Panc1 (cell line): ENCODE data around the gene PSMD6. TPM values are rescaled to one million over a fixed set of nuclear protein-coding genes. Genes with fewer than 3 reads are reported as not detected.

Experiments used
- ATAC-seq: fragments of 200-7000 bp; cut with Tn5 transposase; 2 replicates; pipeline ENCODE4 v1.9.1; 2020; ENCODE audit warnings: mild to moderate bottlenecking, moderate library complexity
- BruUV-seq: library from RNA; stranded (reverse); fragments of 400-500 nt; replicated peaks from 2 replicates; lab custom pipeline; 2021; lab: Mats Ljungman, UMichigan
- CTCF ChIA-PET: fragments of 300-600 bp; sonication (Branson Sonifier 250); formaldehyde crosslinking; loops from one replicate; lab custom pipeline; 2022; ENCODE audit warnings: antibody characterized with exemption; lab: Charles Lee
- POLR2A ChIA-PET: fragments of 300-600 bp; sonication (Branson Sonifier 250); formaldehyde crosslinking; loops from one replicate; lab custom pipeline; 2022; ENCODE audit warnings: antibody characterized with exemption; lab: Charles Lee
- DNase-seq: peaks from one replicate; pipeline ENCODE4 v3.0.0-alpha.2; 2010; ENCODE audit warnings: low read depth, low spot score
- H3K27ac ChIP-seq: 2 replicates; pipeline ENCODE4 v1.5.1; 2011; ENCODE audit warnings: mild to moderate bottlenecking, low read length, inconsistent platforms
- H3K27me3 ChIP-seq: fragments of 200-500 bp; sonication (Bioruptor generic); 2 replicates; pipeline ENCODE4 v1.6.0; 2014; ENCODE audit warnings: low read length, inconsistent platforms; ENCODE audit not compliant: control insufficient read depth, insufficient read depth
- H3K36me3 ChIP-seq: fragments of 200-500 bp; sonication (Bioruptor generic); 2 replicates; pipeline ENCODE4 v1.5.1; 2014; ENCODE audit warnings: inconsistent platforms, mild to moderate bottlenecking, low read length, moderate library complexity; ENCODE audit not compliant: control insufficient read depth, insufficient read depth
- H3K4me1 ChIP-seq: 2 replicates; pipeline ENCODE4 v1.5.1; 2011; ENCODE audit warnings: inconsistent platforms, mild to moderate bottlenecking, low read length, moderate library complexity; ENCODE audit not compliant: control insufficient read depth, insufficient read depth
- H3K4me3 ChIP-seq, 2 experiments: 2 replicates each; pipeline ENCODE4 v1.5.1; 2011 to 2012; ENCODE audit warnings: low read depth in 2 of 2, low read length in 2 of 2, mild to moderate bottlenecking in 2 of 2, inconsistent platforms in 1 of 2, moderate library complexity in 1 of 2
- H3K9me3 ChIP-seq: fragments of 200-500 bp; sonication (Bioruptor generic); 2 replicates; pipeline ENCODE4 v1.5.1; 2014; ENCODE audit warnings: low read depth, mild to moderate bottlenecking, inconsistent platforms, low read length, moderate library complexity; ENCODE audit not compliant: control insufficient read depth, insufficient read depth
- POLR2AphosphoS5 ChIP-seq: IDR thresholded peaks from 2 replicates; pipeline ENCODE4 v1.6.1; 2012; ENCODE audit warnings: mild to moderate bottlenecking, low read depth, low read length, moderate library complexity
- SIN3A ChIP-seq: IDR thresholded peaks from 2 replicates; pipeline ENCODE4 v1.6.1; 2012; ENCODE audit warnings: low read depth, mild to moderate bottlenecking, low read length, moderate library complexity, borderline replicate concordance; ENCODE audit not compliant: insufficient read depth
- TCF7L2 ChIP-seq: IDR thresholded peaks from 2 replicates; pipeline ENCODE4 v1.6.1; 2011; ENCODE audit warnings: mild to moderate bottlenecking, low read depth, low read length, inconsistent platforms
- in situ Hi-C: cut with HindIII; loops from 2 replicates; pipeline ENCODE4 v1.10.0; 2016; ENCODE audit warnings: low sequenced_read_pairs, low pct_unique_long_range_greater_than_20kb
- intact Hi-C: fragments of 100-400 bp; cut with micrococcal nuclease; formaldehyde crosslinking; loops from one replicate; pipeline ENCODE4 v1.10.0; 2022; ENCODE audit not compliant: unreplicated experiment
- total RNA-seq: library from RNA; stranded (reverse); gene quantifications from one replicate; pipeline ENCODE4 v1.2.1, GENCODE V29; 2021; ENCODE audit not compliant: unreplicated experiment
- TF ChIP-seq, protein P1 (sequence below), 2 experiments: IDR thresholded peaks; 2 replicates each; pipeline ENCODE4 v1.6.1; 2011 to 2012; ENCODE audit warnings: low read depth in 2 of 2, control low read depth in 1 of 2, low read length in 1 of 2, mild to moderate bottlenecking in 1 of 2, moderate library complexity in 1 of 2; ENCODE audit not compliant: insufficient read depth in 1 of 2
- TF ChIP-seq, protein P2 (sequence below): fragments of 450-650 bp; IDR thresholded peaks from 2 replicates; pipeline ENCODE4 v1.5.1; 2017; ENCODE audit warnings: mild to moderate bottlenecking

PSMD6 gene
- total RNA-seq, 1 experiment from 2014 or later, result 55.6 TPM

DNA sequence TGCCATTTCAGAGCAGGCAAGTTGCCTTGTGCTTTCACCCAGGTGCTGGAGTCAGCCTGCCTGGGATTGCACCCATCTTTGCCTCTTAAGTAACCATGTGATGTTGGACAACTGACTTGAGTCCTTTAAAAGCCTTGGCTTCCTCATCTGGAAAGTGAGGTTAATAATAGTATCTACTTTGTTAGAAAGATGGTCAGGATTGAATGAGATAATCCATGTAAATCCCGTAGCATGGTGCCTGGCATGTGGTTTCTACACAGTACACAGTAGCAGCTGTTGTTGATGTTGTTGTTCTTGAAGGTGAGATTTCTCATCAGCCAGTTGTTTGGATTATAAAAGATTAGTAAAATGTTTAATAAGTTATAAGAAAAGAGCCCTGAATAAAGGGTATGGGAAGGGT is 48.8 kb downstream of the PSMD6 start:
- POLR2A ChIA-PET, result no interaction called here
- no peak overlapping the region for H3K4me3 ChIP-seq
- no peaks in the 10 kb centered on the region for H3K9me3 ChIP-seq
- in situ Hi-C loops, result no loop called here
- H3K4me1 ChIP-seq, result no peaks in the 10 kb centered on the region
- intact Hi-C loops, result no loop called here
- CTCF ChIA-PET, result no interaction called here
- DNase-seq (no peak), ATAC-seq (no peak)
- H3K27me3 ChIP-seq, result no peaks in the 10 kb centered on the region
- H3K36me3 ChIP-seq, result no peaks in the 10 kb centered on the region; the same call in 1 of the 2 replicates
- H3K27ac ChIP-seq, result no peak overlapping the region
- TF ChIP-seq POLR2AphosphoS5 (no peak), TCF7L2 (no peak), SIN3A (no peak)
- TF ChIP-seq, protein P1, sequence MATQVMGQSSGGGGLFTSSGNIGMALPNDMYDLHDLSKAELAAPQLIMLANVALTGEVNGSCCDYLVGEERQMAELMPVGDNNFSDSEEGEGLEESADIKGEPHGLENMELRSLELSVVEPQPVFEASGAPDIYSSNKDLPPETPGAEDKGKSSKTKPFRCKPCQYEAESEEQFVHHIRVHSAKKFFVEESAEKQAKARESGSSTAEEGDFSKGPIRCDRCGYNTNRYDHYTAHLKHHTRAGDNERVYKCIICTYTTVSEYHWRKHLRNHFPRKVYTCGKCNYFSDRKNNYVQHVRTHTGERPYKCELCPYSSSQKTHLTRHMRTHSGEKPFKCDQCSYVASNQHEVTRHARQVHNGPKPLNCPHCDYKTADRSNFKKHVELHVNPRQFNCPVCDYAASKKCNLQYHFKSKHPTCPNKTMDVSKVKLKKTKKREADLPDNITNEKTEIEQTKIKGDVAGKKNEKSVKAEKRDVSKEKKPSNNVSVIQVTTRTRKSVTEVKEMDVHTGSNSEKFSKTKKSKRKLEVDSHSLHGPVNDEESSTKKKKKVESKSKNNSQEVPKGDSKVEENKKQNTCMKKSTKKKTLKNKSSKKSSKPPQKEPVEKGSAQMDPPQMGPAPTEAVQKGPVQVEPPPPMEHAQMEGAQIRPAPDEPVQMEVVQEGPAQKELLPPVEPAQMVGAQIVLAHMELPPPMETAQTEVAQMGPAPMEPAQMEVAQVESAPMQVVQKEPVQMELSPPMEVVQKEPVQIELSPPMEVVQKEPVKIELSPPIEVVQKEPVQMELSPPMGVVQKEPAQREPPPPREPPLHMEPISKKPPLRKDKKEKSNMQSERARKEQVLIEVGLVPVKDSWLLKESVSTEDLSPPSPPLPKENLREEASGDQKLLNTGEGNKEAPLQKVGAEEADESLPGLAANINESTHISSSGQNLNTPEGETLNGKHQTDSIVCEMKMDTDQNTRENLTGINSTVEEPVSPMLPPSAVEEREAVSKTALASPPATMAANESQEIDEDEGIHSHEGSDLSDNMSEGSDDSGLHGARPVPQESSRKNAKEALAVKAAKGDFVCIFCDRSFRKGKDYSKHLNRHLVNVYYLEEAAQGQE (IDR thresholded peaks at IDR 0.05; ENCODE audit: insufficient read depth in 1 of 2, low read depth in 2 of 2, low read length in 1 of 2), result no peak
- TF ChIP-seq, protein P2, sequence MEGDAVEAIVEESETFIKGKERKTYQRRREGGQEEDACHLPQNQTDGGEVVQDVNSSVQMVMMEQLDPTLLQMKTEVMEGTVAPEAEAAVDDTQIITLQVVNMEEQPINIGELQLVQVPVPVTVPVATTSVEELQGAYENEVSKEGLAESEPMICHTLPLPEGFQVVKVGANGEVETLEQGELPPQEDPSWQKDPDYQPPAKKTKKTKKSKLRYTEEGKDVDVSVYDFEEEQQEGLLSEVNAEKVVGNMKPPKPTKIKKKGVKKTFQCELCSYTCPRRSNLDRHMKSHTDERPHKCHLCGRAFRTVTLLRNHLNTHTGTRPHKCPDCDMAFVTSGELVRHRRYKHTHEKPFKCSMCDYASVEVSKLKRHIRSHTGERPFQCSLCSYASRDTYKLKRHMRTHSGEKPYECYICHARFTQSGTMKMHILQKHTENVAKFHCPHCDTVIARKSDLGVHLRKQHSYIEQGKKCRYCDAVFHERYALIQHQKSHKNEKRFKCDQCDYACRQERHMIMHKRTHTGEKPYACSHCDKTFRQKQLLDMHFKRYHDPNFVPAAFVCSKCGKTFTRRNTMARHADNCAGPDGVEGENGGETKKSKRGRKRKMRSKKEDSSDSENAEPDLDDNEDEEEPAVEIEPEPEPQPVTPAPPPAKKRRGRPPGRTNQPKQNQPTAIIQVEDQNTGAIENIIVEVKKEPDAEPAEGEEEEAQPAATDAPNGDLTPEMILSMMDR, result no peak
- BruUV-seq, result no TSS peak

DNA sequence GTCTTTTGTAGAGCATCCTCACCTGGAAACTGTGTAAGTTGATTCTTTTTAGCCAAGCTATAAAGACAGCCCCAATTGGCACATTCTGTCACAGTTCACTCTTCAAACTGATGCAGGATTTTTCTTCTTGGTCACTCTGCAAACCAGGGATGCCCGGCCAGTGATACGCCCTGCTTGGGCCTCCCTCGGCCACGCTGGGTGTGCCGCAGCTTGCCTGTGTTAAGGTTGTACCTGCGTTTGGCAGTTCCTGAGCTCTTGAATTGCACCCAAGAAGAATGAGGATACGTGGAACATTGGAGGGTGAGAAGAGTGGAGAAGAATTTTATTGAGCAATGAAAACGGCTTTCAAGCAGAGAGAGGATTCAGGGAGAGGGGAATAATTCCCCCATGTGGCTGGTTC is 49.9 kb downstream of the PSMD6 start:
- no peak for DNase-seq
- intact Hi-C loops (no loop called here), in situ Hi-C loops (no loop called here)
- H3K4me1 ChIP-seq, result no peaks in the 10 kb centered on the region
- H3K27ac ChIP-seq, result no peak overlapping the region
- H3K4me3 ChIP-seq, result no peak overlapping the region
- no peaks in the 10 kb centered on the region; the same call in 1 of the 2 replicates for H3K36me3 ChIP-seq
- H3K27me3 ChIP-seq, result no peaks in the 10 kb centered on the region
- ATAC-seq, result no peak
- BruUV-seq, result no TSS peak
- ChIA-PET CTCF (no interaction called here), POLR2A (no interaction called here)
- no peaks in the 10 kb centered on the region for H3K9me3 ChIP-seq
- TF ChIP-seq SIN3A (no peak), POLR2AphosphoS5 (no peak), TCF7L2 (no peak)
- TF ChIP-seq, protein P1 (IDR thresholded peaks at IDR 0.05; ENCODE audit: insufficient read depth in 1 of 2, low read depth in 2 of 2, low read length in 1 of 2), result no peak
- TF ChIP-seq, protein P2, result no peak
